ENCODE results near the gene RNF112. TPM values are rescaled to one million over a fixed set of nuclear protein-coding genes. Genes with fewer than 3 reads are reported as not detected.

Gene RNF112
- total and polyA plus RNA-seq, 2 of the 13 experiments (the other 11 are each of a cell fraction or from before 2014, with no cell fraction given) = 0.05 TPM; not detected in 1

- TF ChIP-seq ZNF574 (CRISPR knock-in tag; IDR thresholded peaks at IDR 0.05) (peak; percentile 100), RBM39 (IDR thresholded peaks at IDR 0.05; ENCODE audit: low read depth, low read length, poor library complexity, severe bottlenecking) (no peak), ZNF550 (CRISPR knock-in tag; IDR thresholded peaks at IDR 0.05; ENCODE audit: borderline replicate concordance) (peak; percentile 71; the same call in 1 of the 2 replicates), XRCC5 (optimal IDR thresholded peaks at IDR 0.05; ENCODE audit: low read length) (no peak), TRAFD1 (CRISPR knock-in tag; IDR thresholded peaks at IDR 0.05; ENCODE audit: borderline replicate concordance) (peak; percentile 65; the same call in 1 of the 2 replicates), ZNF644 (CRISPR knock-in tag; IDR thresholded peaks at IDR 0.05; ENCODE audit: low read depth) (no peak), ZNF713 (CRISPR knock-in tag; IDR thresholded peaks at IDR 0.05) (no peak), MIER3 (CRISPR knock-in tag; IDR thresholded peaks at IDR 0.05; ENCODE audit: borderline replicate concordance) (peak; percentile 86; the same call in 1 of the 2 replicates), ZNF737 (CRISPR knock-in tag; IDR thresholded peaks at IDR 0.05; ENCODE audit: borderline replicate concordance) (no peak), MEF2D (CRISPR knock-in tag; IDR thresholded peaks at IDR 0.05) (peak; percentile 20; the same call in 1 of the 2 replicates), RXRB (CRISPR knock-in tag; IDR thresholded peaks at IDR 0.05; ENCODE audit: borderline replicate concordance) (peak; percentile 9), RFXAP (CRISPR knock-in tag; IDR thresholded peaks at IDR 0.05; ENCODE audit: borderline replicate concordance) (peak; percentile 78; the same call in 1 of the 2 replicates), ZNF569 (CRISPR knock-in tag; IDR thresholded peaks at IDR 0.05; ENCODE audit: borderline replicate concordance) (no peak), RBAK (CRISPR knock-in tag; IDR thresholded peaks at IDR 0.05) (no peak), IKZF1 (IDR thresholded peaks at IDR 0.05) (no peak), SYNCRIP (IDR thresholded peaks at IDR 0.05; ENCODE audit: insufficient read depth, low read depth, low read length) (no peak), MED13 (CRISPR knock-in tag; IDR thresholded peaks at IDR 0.05) (no peak), SKIL (CRISPR knock-in tag; IDR thresholded peaks at IDR 0.05; ENCODE audit: borderline replicate concordance) (no peak), SOX6 (IDR thresholded peaks at IDR 0.05) (no peak), SOX6 (CRISPR knock-in tag; IDR thresholded peaks at IDR 0.05) (peak; percentile 37; the same call in 1 of the 2 replicates), ZNF572 (CRISPR knock-in tag; IDR thresholded peaks at IDR 0.05) (0 out of 2 replicates have a peak, but pooled peaks have one; percentile 43)
- TF ChIP-seq, protein P1, sequence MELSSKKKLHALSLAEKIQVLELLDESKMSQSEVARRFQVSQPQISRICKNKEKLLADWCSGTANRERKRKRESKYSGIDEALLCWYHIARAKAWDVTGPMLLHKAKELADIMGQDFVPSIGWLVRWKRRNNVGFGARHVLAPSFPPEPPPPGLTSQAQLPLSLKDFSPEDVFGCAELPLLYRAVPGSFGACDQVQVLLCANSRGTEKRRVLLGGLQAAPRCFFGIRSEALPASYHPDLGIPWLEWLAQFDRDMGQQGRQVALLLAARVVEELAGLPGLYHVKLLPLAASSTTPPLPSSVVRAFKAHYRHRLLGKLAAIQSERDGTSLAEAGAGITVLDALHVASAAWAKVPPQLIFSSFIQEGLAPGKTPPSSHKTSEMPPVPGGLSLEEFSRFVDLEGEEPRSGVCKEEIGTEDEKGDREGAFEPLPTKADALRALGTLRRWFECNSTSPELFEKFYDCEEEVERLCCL (CRISPR knock-in tag; IDR thresholded peaks at IDR 0.05; ENCODE audit: borderline replicate concordance) = no peak
Observed at GRCh38 chr17:19377602-19378415, 33.2 kb upstream of the RNF112 start (continued).

Data from HepG2 (cell line).